Nasal cavity respiratory epithelium epithelial cell of viscerocranial mucosa (primary cell): Measurements from ENCODE around the gene RAD51D. TPM values are rescaled to one million over a fixed set of nuclear protein-coding genes. Genes with fewer than 3 reads are reported as not detected.

ENCODE experiments used
- total RNA-seq: library from RNA; depleted of rRNA; stranded (reverse); fragments of >200 nt; gene quantifications from 2 replicates; pipeline ENCODE4 v1.2.3, GENCODE V29; 2014

Gene RAD51D
- 2.1 and 3.1 TPM in 2 replicates for total RNA-seq

DNA sequence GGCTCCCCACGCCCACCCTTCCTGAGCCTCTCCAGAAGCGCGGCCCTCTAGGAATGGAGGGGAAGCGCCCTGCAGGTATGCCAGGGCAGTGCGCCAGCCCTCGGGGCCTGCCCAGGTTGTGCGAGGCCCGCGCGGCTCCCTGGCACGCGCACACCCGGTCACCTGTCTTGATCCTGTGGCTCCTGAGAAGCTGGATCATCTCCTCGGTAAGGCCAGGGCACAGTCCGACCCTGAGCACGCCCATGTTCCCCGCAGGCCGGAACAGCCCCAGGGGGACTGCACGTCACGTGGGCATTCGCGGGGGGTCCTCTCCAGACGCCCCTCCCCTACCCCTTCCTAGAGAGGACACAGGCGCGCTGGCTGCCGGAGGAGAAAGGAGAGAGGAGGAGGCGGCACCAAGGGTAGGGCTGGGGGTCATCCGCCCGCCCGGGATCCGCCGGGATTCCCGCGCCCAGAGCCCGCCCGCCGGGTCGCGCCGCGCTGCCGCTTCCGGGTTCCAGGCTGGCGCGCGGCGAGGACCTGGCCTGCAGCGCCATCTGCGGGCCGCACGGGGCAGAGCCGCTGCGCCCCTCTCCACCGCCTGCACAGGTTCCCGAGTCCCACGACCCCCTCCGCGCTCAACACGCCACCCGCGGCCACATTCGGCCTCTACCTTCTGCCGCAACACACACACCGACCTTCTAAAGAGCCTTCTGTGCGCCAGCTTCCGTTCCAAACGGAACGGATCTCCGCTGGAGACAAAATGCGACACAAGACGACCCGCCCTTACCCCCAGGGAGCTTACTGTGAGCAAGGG lies at the start of gene RAD51D:
RAD51D (minus strand) TSS at position 491 of the 796 bp plus-strand sequence; CDS start at position 244, 247 bp downstream.

DNA sequence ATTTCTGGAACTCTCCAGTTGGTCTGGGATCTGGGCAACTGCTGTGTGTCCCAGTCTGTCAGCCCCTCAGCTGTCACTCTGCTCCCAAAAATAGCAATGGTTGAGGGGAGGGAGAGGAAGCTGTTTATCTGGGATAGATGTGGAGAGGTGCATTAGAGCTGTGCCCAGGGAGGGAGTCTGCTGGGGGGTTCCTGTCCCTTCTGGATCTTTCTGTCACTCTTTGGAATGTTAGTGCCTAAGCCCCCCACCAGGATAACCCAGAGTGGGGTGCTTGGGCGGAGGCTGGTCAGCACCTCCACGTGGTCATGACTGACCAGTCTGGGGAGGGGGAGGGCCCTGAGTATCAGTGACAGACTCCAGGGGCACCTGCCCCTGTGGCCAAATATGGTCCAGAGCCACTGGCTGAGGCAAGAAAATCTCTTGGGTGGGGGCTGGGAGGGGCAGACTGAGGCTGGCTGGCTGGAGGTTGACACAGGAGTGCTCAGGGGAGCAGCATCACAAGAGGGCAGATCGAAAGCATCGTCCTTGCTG lies 27.8 kb upstream of the RAD51D start, which contains the start of gene UNC45B:
UNC45B (plus strand) TSS at position 443 of the 531 bp plus-strand sequence. CDS start 447 bp downstream, outside the sequence.

DNA sequence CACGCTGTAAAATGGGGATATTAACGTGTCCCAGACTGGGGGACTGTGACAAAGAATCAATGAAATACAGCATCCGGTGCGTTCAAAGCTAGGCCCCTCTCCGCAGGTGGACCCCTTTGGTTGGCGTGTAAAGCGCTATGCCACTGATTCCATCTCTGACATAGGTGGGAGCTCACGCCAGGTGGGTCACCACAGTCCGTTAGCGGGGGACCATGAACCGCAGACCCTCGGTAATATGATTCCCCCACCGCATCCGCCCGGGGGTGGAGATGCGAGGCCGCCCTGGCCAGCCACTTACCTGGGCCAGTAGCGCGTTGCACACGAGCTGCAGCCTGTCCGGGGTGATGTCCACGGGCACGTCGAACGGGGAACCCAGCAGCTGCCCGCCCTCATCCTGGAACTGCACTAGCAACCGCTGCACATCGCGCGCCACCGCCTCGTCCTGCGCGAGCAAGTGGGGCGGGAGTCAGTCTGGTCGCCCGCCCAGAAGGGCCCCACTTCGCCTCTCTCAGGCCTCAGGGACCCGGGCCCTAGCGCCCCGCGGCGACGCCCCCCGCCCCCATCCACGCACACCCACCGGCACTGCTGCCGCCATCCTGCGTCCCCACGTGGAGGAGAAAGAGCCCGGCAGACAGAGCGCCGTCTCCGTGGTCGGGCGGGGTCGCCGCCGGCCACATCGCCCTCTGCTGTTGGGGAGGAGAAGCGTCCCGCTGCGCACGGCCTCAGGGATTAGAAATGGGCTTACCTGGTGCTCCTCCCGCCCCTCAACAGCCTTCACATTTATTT lies 22.2 kb upstream of the RAD51D start, which contains the start of gene NLE1:
NLE1 (minus strand) TSS at position 623 of the 786 bp plus-strand sequence; CDS start at position 595, 28 bp downstream.

GRCh38 chr17:35121315-35121714 lies 1.7 kb upstream of the RAD51D start, which contains the start of gene FNDC8:
TSS of gene FNDC8 (plus strand) at chr17:35121615. CDS start at chr17:35121694, 79 bp downstream.

DNA sequence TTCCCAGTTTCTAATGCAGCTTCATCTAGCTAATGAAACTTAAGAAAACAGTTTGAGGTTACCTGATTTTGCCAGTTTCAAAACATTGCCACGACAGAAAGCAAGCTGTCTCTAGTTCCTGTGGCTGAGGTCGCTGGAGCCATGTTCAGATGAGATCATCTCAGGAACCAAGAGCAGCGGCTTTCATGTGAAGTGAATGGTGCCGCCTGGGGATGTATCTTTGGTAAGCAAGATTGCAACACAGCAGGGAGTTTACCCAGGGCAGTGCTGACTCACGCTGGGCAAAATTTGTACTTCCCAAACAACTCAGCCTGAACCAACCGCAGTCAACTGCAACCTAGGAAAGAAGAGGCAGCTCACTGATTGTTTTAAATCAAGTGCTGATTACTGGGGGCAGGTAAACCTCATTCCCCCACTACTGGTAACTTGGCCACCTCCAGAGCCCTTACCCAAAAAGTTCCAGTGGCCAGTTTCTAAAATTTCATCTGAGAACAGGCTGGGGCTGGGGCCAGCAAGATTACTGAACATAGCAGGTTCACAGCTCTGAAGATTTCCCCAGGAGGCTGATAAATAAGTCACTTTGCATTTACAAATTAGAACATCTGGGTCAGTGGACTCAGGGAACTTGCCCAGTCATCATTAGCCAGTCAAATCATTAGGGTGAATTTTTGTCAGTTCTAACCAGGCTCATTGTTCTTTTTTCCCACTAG lies 56.0 kb downstream of the RAD51D start, which contains the start of gene RFFL:
RFFL (minus strand) TSS at position 194 of the 710 bp plus-strand sequence. CDS start 37,154 bp downstream, outside the sequence.

Other genes starting within 250 kb of the RAD51D start
- gene CCT6B, start 158.4 kb downstream of the RAD51D start, total RNA-seq: 0.78 and 1.0 TPM in 2 replicates
- 15.7 and 16.7 TPM in 2 replicates for gene ZNF830, start 158.3 kb downstream of the RAD51D start, total RNA-seq
- 52.3 and 58.4 TPM in 2 replicates for gene LIG3, start 139.3 kb downstream of the RAD51D start, total RNA-seq
- 8.5 and 15.0 TPM in 2 replicates for gene RFFL, start 56.2 kb downstream of the RAD51D start, total RNA-seq
- not detected in 2 replicates for gene FNDC8, start 1.8 kb upstream of the RAD51D start, total RNA-seq
- gene NLE1, start 22.4 kb upstream of the RAD51D start, total RNA-seq: 19.1 and 20.8 TPM in 2 replicates
- under 0.01 TPM in 2 replicates for gene UNC45B, start 28.0 kb upstream of the RAD51D start, total RNA-seq
- not detected in 2 replicates for gene SLC35G3, start 74.5 kb upstream of the RAD51D start, total RNA-seq
- gene SLFN5, start 123.2 kb upstream of the RAD51D start, total RNA-seq: 90.2 and 113 TPM in 2 replicates